HG02798 (cell line): Measurements from ENCODE around the gene IGDCC3.

Experiments used
- ATAC-seq: cut with Tn5 transposase; IDR thresholded peaks from one replicate; pipeline ENCODE4 v1.9.1; 2021; ENCODE audit warnings: mild to moderate bottlenecking; ENCODE audit not compliant: unreplicated experiment, poor library complexity

The IGDCC3 gene

DNA sequence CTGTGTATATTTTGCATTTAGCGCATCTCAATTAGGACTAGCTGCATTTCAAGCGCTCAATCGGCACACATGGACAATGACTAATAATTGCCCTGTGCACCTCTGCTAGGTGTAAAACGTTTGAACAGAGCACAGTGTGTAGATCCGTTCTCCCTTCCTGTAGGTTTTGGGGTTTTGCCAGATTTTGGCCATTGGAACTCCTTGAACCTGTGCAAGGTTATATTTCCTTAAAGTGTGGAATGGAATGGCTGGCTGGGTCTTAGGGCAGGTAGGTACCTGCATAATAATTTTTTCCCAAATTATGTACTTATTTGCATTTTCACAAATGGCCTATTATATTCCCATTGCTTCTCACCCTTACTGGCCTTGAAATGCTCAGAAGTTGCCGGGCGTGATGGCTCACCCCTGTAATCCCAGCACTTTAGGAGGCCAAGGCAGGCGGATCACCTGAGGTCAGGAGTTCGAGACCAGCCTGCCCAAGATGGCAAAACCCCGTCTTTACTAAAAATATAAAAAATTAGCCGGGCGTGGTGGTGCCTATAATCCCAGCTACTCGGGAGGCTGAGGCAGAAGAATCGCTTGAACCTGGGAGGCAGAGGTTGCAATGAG lies 72.5 kb downstream of the IGDCC3 start:
- ATAC-seq = peak; percentile 39

DNA sequence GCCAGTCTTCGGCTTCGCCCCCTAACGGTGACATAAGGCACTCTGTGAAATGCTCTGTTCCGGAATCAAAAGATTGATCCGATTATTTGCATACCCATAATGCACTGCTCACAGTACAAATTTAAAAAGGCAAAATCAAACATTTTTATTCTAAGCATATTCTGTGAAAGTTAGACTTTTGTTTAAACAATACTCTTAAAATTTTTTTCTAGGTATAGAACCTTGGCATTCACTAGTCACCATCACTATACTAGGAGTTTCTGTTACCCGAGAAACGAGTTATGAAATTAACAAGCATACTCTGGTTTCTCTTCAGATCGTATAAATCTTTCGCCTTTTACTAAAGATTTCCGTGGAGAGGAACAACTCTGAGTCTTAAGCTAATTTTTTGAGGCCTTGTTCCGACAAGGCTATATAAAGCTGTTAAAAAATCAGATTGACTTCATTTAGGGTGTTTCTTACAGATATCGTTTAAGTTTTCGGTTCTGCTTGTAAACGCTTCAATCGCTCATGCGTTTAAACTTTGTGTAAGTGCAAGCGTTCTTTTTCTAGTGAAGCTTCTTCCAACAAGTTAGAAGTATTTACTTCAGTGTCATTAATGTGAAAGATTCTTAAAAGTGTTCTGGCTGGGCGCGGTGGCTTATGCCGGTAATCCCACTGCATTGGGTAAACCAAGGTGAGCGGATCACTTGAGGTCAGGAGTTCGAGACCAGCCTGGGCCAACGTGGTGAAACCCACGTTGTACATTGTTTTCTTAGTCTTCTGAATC lies 73.2 kb downstream of the IGDCC3 start, which contains the start of gene RNU5B-1:
Gene RNU5B-1, plus strand, starts transcription at position 297 of the 769 bp plus-strand sequence.
- ATAC-seq = peak; percentile 66

GRCh38 chr15:65303687-65304380 lies 74.0 kb downstream of the IGDCC3 start:
- ATAC-seq = peak; percentile 8

- no peak for ATAC-seq
Observed at GRCh38 chr15:65302061-65302460, 75.7 kb downstream of the IGDCC3 start.

DNA sequence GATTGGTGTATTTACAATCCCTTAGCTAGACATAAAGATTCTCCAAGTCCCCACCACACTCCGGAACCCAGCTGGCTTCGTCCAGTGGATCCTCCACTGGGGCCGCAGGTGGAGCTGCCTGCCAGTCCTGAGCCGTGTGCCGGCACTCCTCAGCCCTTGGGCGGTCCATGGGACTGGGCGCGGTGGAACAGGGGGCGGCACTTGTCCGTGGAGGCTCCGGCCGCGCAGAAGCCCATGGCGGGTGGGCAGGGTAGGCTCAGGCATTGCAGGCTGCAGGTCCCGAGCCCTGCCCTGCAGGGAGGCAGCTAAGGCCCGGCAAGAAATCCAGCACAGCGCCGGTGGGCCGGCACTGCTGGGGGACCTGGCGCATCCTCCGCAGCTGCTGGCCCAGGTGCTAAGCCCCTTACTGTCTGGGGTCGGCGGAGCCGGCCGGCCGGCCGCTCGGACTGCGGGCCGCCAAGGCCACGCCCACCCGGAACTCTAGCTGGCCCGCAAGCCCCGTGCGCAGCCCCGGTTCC lies 76.8 kb downstream of the IGDCC3 start:
- ATAC-seq = no peak

GRCh38 chr15:65298731-65299130 lies 79.1 kb downstream of the IGDCC3 start:
- no peak for ATAC-seq

DNA sequence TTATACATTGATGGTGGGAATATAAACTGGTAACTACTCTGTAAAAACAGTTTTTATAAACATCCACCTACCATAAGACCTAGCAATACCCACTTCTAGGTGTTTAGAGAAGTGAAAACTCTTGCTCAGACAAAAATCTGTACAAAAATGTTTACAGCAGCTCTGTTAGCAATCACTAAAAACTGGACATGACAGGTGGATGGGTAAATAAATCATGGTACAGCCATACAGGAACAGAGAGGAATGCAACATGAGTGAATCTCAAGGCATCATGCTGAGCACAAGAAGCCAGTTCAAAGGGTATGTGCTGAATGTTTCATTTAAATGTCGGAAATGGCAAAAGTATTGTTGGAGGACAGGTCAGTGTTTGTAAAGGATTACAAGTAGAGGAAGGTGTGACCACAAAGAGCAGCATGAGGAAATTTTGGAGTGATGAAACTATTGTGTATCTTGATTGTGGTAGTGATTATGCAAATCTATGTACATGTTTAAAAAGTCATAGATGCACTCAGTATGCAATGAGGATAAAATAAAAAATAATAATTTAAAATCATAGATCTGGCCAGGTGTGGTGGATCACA lies 84.8 kb downstream of the IGDCC3 start:
- ATAC-seq = no peak

DNA sequence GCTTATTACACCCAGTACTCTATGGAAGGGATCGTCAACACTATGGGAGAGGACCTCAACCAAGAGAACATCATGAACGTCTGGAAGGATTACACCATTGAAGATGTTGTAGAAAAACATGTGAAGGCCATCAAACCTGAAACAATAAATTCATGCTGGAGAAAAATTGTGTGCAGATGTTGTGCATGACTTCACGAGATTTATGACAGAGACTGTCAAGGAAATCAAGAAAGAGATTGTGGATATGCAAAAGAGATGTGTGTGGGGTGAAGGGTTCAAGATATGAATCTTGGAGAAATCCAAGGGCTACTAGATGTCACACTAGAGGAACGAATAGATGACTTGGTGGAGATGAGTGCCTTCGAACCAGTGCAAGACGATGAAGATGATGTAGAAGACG lies 87.6 kb downstream of the IGDCC3 start:
- ATAC-seq = no peak

GRCh38 chr15:65289261-65289854 lies 88.4 kb downstream of the IGDCC3 start:
- ATAC-seq = no peak

DNA sequence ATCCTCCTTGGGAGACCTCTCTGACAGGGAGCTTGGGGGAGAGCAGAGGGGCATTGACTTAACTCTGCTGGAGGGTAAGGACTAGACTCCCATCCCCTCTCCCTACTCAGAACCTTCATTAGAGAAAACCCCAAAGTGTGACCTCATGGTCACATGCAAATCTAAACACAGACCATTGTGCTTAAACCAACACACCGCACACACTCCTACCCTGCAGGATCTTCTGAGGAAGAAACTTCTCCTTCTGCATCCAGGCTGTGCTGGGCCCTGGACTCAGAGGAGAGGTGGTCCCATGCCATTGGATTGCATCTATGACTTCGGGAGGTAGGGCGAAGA lies 90.3 kb downstream of the IGDCC3 start:
- ATAC-seq = no peak

GRCh38 chr15:65286704-65287519 lies 90.9 kb downstream of the IGDCC3 start, which contains the start of gene PARP16:
TSS of gene PARP16 (minus strand) at chr15:65286883. CDS start at chr15:65286426, 457 bp downstream.
- peak; percentile 98 for ATAC-seq

- peak; percentile 24 for ATAC-seq
Observed at GRCh38 chr15:65286069-65286703, 91.6 kb downstream of the IGDCC3 start.

DNA sequence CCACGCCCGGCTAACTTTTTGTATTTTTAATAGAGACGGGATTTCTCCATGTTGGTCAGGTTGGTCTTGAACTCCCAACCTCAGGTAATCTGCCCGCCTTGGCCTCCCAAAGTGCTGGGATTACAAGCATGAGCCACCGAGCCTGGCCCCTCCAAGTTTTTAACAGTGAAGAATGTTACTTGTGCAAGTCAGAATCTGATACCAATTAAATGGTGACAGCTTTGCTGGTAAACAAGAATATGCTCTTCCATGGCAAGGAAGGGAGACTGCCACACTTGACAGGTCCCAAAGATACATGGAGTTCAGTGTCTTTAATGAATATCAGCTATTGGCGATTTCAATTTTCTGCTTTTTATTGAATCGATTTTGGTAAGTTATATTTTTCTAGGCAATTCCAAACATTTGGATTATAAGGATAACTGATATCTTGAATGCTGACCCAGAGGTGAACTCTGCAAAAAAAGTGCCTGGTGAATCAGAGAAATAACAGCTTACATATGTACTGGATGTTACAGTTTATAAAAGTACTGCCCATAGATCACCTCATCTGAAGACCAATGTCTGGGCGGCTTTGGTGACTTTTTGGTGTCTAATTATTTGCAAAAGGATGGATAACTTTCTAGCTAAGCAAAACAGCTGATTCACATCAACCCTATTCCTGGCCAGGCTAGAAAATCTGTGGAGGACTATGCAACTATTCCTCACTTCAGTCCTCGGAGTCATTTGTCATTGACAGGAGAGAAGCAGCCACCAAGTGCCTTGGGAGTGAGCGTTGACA lies 92.3 kb downstream of the IGDCC3 start:
- no peak for ATAC-seq

DNA sequence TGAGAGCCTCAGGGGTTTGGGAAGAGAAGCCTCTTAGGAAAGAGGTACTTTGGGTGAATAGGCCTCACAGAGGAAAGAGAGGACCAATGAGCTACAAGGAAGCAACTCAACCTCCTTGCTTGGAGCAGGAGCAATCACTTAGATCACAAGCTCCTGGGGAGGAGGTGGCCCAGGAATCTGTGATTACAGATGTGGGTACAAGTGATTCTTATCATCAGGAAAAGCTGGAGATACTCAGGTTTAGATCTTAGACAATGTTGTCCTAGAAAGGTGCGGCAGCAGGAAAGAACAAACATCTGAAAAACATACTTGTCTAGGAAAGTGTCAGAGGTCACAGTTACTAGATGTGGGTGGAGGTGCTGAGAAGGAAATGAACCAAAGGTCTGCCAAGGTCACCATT lies 99.3 kb downstream of the IGDCC3 start:
- no peak for ATAC-seq
